HEK293 (cell line): Measurements from ENCODE around the gene ETV1.

ENCODE experiments used
- CTCF ChIA-PET: fragments of 350-600 bp; formaldehyde crosslinking; extraction: SDS; loops from one replicate; lab custom pipeline; 2021; ENCODE audit warnings: antibody characterized with exemption; lab: Yijun Ruan, JAX
- POLR2A ChIA-PET: fragments of 300-600 bp; formaldehyde crosslinking; extraction: SDS; loops from one replicate; lab custom pipeline; 2020; ENCODE audit warnings: antibody characterized with exemption, inconsistent platforms; lab: Yijun Ruan, JAX
- H3K27ac ChIP-seq: fragments of 200-500 bp; sonication (Bioruptor generic); 2 replicates; pipeline ENCODE4 v1.5.1; 2014; ENCODE audit warnings: low read depth, low read length, control low read depth, inconsistent platforms; ENCODE audit errors: extremely low read depth
- H3K36me3 ChIP-seq, 2 experiments: fragments of 200-500 bp in 1 of 2; sonication (Bioruptor generic) in 1 of 2; 1 replicate in 1 of 2; 2 replicates in 1 of 2; pipeline ENCODE4 v1.5.1; 2014 to 2017; ENCODE audit warnings: inconsistent platforms in 2 of 2, low read length in 2 of 2; ENCODE audit not compliant: control insufficient read depth in 2 of 2, insufficient read depth in 1 of 2
- H3K4me1 ChIP-seq: fragments of 200-500 bp; sonication (Bioruptor generic); 2 replicates; pipeline ENCODE4 v1.5.1; 2014; ENCODE audit warnings: mild to moderate bottlenecking, low read length, inconsistent platforms; ENCODE audit not compliant: control insufficient read depth, insufficient read depth
- H3K4me3 ChIP-seq: 2 replicates; pipeline ENCODE4 v1.5.1; 2011; ENCODE audit warnings: low read depth, mild to moderate bottlenecking, control low read depth, low read length, moderate library complexity
- H3K9me3 ChIP-seq: fragments of 200-500 bp; sonication (Bioruptor generic); 2 replicates; pipeline ENCODE4 v1.5.1; 2014; ENCODE audit warnings: low read depth, low read length, inconsistent platforms; ENCODE audit not compliant: control insufficient read depth, insufficient read depth
- BCL11A ChIP-seq: fragments of 450-650 bp; formaldehyde crosslinking; IDR thresholded peaks from 2 replicates; pipeline ENCODE4 v1.5.1; 2016; ENCODE audit warnings: low read depth, missing biosample characterization, missing genetic modification characterization
- MYNN ChIP-seq: fragments of 450-650 bp; formaldehyde crosslinking; IDR thresholded peaks from 2 replicates; pipeline ENCODE4 v1.5.1; 2016; ENCODE audit warnings: missing biosample characterization, missing genetic modification characterization, borderline replicate concordance
- TCF7L2 ChIP-seq: IDR thresholded peaks from 2 replicates; pipeline ENCODE4 v1.6.1; 2011; ENCODE audit warnings: low read depth, mild to moderate bottlenecking, inconsistent platforms, low read length, moderate library complexity, borderline replicate concordance
- TRIM28 ChIP-seq: IDR thresholded peaks from 2 replicates; pipeline ENCODE4 v1.6.1; 2011; ENCODE audit warnings: low read length, control low read depth, borderline replicate concordance
- ZNF146 ChIP-seq: fragments of 450-650 bp; formaldehyde crosslinking; IDR thresholded peaks from 2 replicates; pipeline ENCODE4 v1.5.1; 2016; ENCODE audit warnings: missing biosample characterization, missing genetic modification characterization
- ZNF24 ChIP-seq: fragments of 450-650 bp; formaldehyde crosslinking; IDR thresholded peaks from 2 replicates; pipeline ENCODE4 v1.5.1; 2016; ENCODE audit warnings: missing biosample characterization, missing genetic modification characterization
- ZNF366 ChIP-seq: fragments of 450-650 bp; formaldehyde crosslinking; conservative IDR thresholded peaks from 2 replicates; pipeline ENCODE4 v1.5.1; 2016; ENCODE audit warnings: missing biosample characterization, missing genetic modification characterization
- ZNF549 ChIP-seq: fragments of 450-650 bp; IDR thresholded peaks from 2 replicates; pipeline ENCODE4 v1.5.1; 2018; ENCODE audit warnings: missing biosample characterization, missing genetic modification characterization, mild to moderate bottlenecking, inconsistent platforms, moderate library complexity
- ZNF555 ChIP-seq: fragments of 450-650 bp; formaldehyde crosslinking; conservative IDR thresholded peaks from 2 replicates; pipeline ENCODE4 v1.5.1; 2017; ENCODE audit warnings: missing biosample characterization, mild to moderate bottlenecking, missing genetic modification characterization, inconsistent platforms
- ZNF585B ChIP-seq: fragments of 450-650 bp; formaldehyde crosslinking; IDR thresholded peaks from 2 replicates; pipeline ENCODE4 v1.5.1; 2016; ENCODE audit warnings: missing biosample characterization, missing genetic modification characterization
- ZNF654 ChIP-seq: fragments of 450-650 bp; formaldehyde crosslinking; IDR thresholded peaks from 2 replicates; pipeline ENCODE4 v1.5.1; 2016; ENCODE audit warnings: low read depth, missing biosample characterization, missing genetic modification characterization
- ZNF670 ChIP-seq: fragments of 450-650 bp; formaldehyde crosslinking; IDR thresholded peaks from 2 replicates; pipeline ENCODE4 v1.5.1; 2016; ENCODE audit warnings: missing biosample characterization, missing genetic modification characterization, low read depth
- ZNF701 ChIP-seq: fragments of 450-650 bp; formaldehyde crosslinking; IDR thresholded peaks from 2 replicates; pipeline ENCODE4 v1.5.1; 2016; ENCODE audit warnings: missing biosample characterization, missing genetic modification characterization
- ZSCAN16 ChIP-seq: fragments of 450-650 bp; formaldehyde crosslinking; IDR thresholded peaks from 2 replicates; pipeline ENCODE4 v1.5.1; 2016; ENCODE audit warnings: missing biosample characterization, missing genetic modification characterization
- TF ChIP-seq, protein P1 (sequence below): fragments of 450-650 bp; formaldehyde crosslinking; IDR thresholded peaks from 2 replicates; pipeline ENCODE4 v1.5.1; 2017; ENCODE audit warnings: missing biosample characterization, mild to moderate bottlenecking, missing genetic modification characterization, moderate library complexity
- TF ChIP-seq, protein P2 (sequence below): fragments of 450-650 bp; formaldehyde crosslinking; IDR thresholded peaks from 2 replicates; pipeline ENCODE4 v1.5.1; 2016; ENCODE audit warnings: missing biosample characterization, missing genetic modification characterization, low read depth
- TF ChIP-seq, protein P3 (sequence below): fragments of 450-650 bp; formaldehyde crosslinking; IDR thresholded peaks from 2 replicates; pipeline ENCODE4 v1.5.1; 2016; ENCODE audit warnings: missing biosample characterization, missing genetic modification characterization
- TF ChIP-seq, protein P4 (sequence below): fragments of 450-650 bp; formaldehyde crosslinking; IDR thresholded peaks from 2 replicates; pipeline ENCODE4 v1.5.1; 2016; ENCODE audit warnings: missing biosample characterization, missing genetic modification characterization
- TF ChIP-seq, protein P5 (sequence below): fragments of 450-650 bp; formaldehyde crosslinking; IDR thresholded peaks from 2 replicates; pipeline ENCODE4 v1.5.1; 2017; ENCODE audit warnings: missing biosample characterization, missing genetic modification characterization
- TF ChIP-seq, protein P6 (sequence below): fragments of 450-650 bp; formaldehyde crosslinking; optimal IDR thresholded peaks from 2 replicates; pipeline ENCODE3; 2016; ENCODE audit warnings: missing biosample characterization, mild to moderate bottlenecking, missing genetic modification characterization
- TF ChIP-seq, protein P7 (sequence below): fragments of 450-650 bp; IDR thresholded peaks from 2 replicates; pipeline ENCODE4 v1.5.1; 2018; ENCODE audit warnings: missing biosample characterization, mild to moderate bottlenecking, missing genetic modification characterization

The ETV1 gene

DNA sequence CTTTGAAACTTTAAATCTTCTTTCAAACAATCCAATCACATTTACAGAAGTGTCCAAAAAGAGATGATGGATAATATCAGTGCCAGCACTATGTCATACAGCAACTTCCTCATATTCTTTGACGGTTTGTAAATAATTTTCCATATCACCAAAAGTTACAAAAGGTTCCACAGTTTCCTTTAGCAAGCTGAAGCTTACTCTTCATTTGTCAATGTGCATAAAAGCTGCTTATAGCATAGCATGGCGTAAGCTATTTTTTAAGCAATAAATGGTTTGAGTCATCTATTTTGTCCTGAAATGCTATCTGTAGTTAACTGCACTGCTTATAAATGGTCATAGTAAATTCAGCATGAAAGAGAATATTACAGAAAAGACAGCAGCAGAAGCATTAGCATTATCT, 95.1 kb downstream of the ETV1 start:
- H3K4me1 ChIP-seq = no peaks in the 10 kb centered on the region
- ChIA-PET POLR2A (no interaction called here), CTCF (no interaction called here)
- no peaks in the 10 kb centered on the region for H3K36me3 ChIP-seq
- no peak overlapping the region for H3K27ac ChIP-seq
- no peak for TF ChIP-seq ZNF366 (tag by site-specific recombination)
- no peak for TF ChIP-seq MYNN (tag by site-specific recombination)
- no peak for TF ChIP-seq TCF7L2
- TF ChIP-seq, protein P1, sequence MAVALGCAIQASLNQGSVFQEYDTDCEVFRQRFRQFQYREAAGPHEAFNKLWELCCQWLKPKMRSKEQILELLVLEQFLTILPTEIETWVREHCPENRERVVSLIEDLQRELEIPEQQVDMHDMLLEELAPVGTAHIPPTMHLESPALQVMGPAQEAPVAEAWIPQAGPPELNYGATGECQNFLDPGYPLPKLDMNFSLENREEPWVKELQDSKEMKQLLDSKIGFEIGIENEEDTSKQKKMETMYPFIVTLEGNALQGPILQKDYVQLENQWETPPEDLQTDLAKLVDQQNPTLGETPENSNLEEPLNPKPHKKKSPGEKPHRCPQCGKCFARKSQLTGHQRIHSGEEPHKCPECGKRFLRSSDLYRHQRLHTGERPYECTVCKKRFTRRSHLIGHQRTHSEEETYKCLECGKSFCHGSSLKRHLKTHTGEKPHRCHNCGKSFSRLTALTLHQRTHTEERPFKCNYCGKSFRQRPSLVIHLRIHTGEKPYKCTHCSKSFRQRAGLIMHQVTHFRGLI (tag by site-specific recombination) = no peak
- no peak for TF ChIP-seq BCL11A (tag by site-specific recombination)
- TF ChIP-seq ZSCAN16 (tag by site-specific recombination) = no peak
- no peak for TF ChIP-seq ZNF24 (tag by site-specific recombination)
- TF ChIP-seq, protein P2, sequence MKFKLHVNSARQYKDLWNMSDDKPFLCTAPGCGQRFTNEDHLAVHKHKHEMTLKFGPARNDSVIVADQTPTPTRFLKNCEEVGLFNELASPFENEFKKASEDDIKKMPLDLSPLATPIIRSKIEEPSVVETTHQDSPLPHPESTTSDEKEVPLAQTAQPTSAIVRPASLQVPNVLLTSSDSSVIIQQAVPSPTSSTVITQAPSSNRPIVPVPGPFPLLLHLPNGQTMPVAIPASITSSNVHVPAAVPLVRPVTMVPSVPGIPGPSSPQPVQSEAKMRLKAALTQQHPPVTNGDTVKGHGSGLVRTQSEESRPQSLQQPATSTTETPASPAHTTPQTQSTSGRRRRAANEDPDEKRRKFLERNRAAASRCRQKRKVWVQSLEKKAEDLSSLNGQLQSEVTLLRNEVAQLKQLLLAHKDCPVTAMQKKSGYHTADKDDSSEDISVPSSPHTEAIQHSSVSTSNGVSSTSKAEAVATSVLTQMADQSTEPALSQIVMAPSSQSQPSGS = no peak
- no peaks in the 10 kb centered on the region for H3K9me3 ChIP-seq
- no peak overlapping the region for H3K4me3 ChIP-seq

DNA sequence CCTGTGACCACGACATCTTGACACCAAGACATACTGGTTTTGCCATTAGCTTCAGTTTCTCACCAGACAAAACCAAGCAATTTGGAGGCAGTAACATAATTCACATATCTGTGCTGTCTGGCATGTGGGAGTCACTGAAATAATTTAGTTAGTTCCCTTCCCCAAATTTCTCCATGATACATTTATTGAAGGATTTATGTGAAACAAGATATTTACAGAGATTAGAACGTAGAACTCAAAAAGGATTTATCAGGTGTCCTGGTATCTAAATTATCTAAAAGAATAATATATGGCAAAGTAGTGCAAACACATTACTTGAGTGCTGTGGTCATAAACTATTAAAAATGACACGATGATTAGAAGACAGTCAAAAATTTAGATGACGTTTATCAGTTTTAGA, 98.7 kb downstream of the ETV1 start:
- CTCF ChIA-PET = interaction anchor here (0.6 to 0.7 kb wide), 2 partner anchors 81 to 1013 kb away, joined by 3 read pairs; no protein-coding TSS in a partner anchor
- H3K36me3 ChIP-seq = no peaks in the 10 kb centered on the region
- H3K27ac ChIP-seq = no peak overlapping the region
- no peaks in the 10 kb centered on the region for H3K9me3 ChIP-seq
- no peaks in the 10 kb centered on the region; the same call in 1 of the 2 replicates for H3K4me1 ChIP-seq
- TF ChIP-seq ZNF701 (tag by site-specific recombination) (no peak), ZNF654 (tag by site-specific recombination) (no peak), ZNF146 (tag by site-specific recombination) (no peak)
- TF ChIP-seq, protein P3, sequence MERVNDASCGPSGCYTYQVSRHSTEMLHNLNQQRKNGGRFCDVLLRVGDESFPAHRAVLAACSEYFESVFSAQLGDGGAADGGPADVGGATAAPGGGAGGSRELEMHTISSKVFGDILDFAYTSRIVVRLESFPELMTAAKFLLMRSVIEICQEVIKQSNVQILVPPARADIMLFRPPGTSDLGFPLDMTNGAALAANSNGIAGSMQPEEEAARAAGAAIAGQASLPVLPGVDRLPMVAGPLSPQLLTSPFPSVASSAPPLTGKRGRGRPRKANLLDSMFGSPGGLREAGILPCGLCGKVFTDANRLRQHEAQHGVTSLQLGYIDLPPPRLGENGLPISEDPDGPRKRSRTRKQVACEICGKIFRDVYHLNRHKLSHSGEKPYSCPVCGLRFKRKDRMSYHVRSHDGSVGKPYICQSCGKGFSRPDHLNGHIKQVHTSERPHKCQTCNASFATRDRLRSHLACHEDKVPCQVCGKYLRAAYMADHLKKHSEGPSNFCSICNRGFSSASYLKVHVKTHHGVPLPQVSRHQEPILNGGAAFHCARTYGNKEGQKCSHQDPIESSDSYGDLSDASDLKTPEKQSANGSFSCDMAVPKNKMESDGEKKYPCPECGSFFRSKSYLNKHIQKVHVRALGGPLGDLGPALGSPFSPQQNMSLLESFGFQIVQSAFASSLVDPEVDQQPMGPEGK (tag by site-specific recombination) = no peak
- TF ChIP-seq, protein P4, sequence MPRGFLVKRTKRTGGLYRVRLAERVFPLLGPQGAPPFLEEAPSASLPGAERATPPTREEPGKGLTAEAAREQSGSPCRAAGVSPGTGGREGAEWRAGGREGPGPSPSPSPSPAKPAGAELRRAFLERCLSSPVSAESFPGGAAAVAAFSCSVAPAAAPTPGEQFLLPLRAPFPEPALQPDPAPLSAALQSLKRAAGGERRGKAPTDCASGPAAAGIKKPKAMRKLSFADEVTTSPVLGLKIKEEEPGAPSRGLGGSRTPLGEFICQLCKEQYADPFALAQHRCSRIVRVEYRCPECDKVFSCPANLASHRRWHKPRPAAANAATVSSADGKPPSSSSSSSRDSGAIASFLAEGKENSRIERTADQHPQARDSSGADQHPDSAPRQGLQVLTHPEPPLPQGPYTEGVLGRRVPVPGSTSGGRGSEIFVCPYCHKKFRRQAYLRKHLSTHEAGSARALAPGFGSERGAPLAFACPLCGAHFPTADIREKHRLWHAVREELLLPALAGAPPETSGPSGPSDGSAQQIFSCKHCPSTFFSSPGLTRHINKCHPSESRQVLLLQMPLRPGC (tag by site-specific recombination) = no peak
- TF ChIP-seq, all 188 proteins: peak for 0
- POLR2A ChIA-PET = no interaction called here
- H3K4me3 ChIP-seq = no peak overlapping the region

DNA sequence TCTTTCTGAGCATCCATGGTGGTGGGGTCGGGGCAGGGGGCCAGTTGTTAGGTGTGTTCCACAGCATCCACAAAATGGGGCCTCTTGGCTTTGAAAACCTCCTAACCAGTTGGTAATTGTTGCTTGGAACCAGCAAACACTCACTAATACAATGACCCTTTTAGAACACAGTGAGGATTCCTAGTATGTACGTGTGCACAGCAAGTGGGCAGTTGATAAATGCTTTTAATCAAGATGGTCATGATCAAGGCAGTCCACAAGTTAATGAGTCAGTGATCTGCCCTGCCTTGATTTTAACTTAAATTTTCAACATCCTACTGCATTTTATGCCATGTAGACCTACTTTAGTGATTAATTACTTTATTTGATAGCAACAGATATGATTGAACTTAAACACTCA, 103.1 kb downstream of the ETV1 start:
- Histone ChIP-seq H3K4me3 (no peak overlapping the region), H3K36me3 (no peaks in the 10 kb centered on the region), H3K4me1 (no peaks in the 10 kb centered on the region; the same call in 1 of the 2 replicates), H3K9me3 (no peaks in the 10 kb centered on the region), H3K27ac (no peak overlapping the region)
- ChIA-PET POLR2A (no interaction called here), CTCF (interaction anchor here (0.6 kb wide), 1 partner anchor 28 kb away, joined by 3 read pairs; no protein-coding TSS in a partner anchor)
- TF ChIP-seq, protein P5, sequence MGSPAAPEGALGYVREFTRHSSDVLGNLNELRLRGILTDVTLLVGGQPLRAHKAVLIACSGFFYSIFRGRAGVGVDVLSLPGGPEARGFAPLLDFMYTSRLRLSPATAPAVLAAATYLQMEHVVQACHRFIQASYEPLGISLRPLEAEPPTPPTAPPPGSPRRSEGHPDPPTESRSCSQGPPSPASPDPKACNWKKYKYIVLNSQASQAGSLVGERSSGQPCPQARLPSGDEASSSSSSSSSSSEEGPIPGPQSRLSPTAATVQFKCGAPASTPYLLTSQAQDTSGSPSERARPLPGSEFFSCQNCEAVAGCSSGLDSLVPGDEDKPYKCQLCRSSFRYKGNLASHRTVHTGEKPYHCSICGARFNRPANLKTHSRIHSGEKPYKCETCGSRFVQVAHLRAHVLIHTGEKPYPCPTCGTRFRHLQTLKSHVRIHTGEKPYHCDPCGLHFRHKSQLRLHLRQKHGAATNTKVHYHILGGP (tag by site-specific recombination) = no peak
- TF ChIP-seq TRIM28 (no peak), ZNF585B (no peak), ZNF670 (tag by site-specific recombination) (no peak), MYNN (tag by site-specific recombination) (no peak), ZNF555 (tag by site-specific recombination) (no peak), ZNF549 (no peak)
- TF ChIP-seq, protein P6, sequence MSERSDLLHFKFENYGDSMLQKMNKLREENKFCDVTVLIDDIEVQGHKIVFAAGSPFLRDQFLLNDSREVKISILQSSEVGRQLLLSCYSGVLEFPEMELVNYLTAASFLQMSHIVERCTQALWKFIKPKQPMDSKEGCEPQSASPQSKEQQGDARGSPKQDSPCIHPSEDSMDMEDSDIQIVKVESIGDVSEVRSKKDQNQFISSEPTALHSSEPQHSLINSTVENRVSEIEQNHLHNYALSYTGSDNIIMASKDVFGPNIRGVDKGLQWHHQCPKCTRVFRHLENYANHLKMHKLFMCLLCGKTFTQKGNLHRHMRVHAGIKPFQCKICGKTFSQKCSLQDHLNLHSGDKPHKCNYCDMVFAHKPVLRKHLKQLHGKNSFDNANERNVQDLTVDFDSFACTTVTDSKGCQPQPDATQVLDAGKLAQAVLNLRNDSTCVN (tag by site-specific recombination) = no peak
- TF ChIP-seq, protein P7, sequence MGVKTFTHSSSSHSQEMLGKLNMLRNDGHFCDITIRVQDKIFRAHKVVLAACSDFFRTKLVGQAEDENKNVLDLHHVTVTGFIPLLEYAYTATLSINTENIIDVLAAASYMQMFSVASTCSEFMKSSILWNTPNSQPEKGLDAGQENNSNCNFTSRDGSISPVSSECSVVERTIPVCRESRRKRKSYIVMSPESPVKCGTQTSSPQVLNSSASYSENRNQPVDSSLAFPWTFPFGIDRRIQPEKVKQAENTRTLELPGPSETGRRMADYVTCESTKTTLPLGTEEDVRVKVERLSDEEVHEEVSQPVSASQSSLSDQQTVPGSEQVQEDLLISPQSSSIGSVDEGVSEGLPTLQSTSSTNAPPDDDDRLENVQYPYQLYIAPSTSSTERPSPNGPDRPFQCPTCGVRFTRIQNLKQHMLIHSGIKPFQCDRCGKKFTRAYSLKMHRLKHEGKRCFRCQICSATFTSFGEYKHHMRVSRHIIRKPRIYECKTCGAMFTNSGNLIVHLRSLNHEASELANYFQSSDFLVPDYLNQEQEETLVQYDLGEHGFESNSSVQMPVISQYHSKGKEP (tag by site-specific recombination) = no peak
